ENCODE data around the gene ADH1A.

DNA sequence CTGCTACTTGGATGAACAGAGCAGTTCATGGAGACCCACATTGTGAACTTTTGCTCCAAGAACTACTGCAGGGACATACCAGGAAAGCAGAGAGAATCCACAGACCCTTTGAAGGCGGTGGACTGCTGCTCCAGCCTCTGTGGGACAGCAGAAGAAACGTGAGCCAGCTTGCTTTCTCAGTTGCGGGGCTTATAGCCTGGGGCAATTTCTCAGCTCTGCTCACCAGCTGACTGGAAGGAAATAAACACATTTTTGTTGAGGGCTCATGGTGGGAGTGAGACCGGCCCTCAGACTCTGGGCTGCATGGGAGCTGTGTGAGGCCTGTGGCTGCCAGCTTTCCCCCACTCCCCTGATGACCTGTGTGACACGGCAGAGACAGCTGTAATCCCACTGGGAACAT, 2.6 kb upstream of the ADH1A start:
- TF ChIP-seq, protein P1, sequence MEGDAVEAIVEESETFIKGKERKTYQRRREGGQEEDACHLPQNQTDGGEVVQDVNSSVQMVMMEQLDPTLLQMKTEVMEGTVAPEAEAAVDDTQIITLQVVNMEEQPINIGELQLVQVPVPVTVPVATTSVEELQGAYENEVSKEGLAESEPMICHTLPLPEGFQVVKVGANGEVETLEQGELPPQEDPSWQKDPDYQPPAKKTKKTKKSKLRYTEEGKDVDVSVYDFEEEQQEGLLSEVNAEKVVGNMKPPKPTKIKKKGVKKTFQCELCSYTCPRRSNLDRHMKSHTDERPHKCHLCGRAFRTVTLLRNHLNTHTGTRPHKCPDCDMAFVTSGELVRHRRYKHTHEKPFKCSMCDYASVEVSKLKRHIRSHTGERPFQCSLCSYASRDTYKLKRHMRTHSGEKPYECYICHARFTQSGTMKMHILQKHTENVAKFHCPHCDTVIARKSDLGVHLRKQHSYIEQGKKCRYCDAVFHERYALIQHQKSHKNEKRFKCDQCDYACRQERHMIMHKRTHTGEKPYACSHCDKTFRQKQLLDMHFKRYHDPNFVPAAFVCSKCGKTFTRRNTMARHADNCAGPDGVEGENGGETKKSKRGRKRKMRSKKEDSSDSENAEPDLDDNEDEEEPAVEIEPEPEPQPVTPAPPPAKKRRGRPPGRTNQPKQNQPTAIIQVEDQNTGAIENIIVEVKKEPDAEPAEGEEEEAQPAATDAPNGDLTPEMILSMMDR (IDR thresholded peaks at IDR 0.05 in 2 of 3, conservative IDR thresholded peaks at IDR 0.05 in 1 of 3; ENCODE audit: borderline replicate concordance in 1 of 3, insufficient read depth in 1 of 3, low read depth in 2 of 3, low read length in 2 of 3), result no peak
- no peak for TF ChIP-seq CEBPB (IDR thresholded peaks at IDR 0.05; ENCODE audit: low read depth)
- TF ChIP-seq, protein P2, sequence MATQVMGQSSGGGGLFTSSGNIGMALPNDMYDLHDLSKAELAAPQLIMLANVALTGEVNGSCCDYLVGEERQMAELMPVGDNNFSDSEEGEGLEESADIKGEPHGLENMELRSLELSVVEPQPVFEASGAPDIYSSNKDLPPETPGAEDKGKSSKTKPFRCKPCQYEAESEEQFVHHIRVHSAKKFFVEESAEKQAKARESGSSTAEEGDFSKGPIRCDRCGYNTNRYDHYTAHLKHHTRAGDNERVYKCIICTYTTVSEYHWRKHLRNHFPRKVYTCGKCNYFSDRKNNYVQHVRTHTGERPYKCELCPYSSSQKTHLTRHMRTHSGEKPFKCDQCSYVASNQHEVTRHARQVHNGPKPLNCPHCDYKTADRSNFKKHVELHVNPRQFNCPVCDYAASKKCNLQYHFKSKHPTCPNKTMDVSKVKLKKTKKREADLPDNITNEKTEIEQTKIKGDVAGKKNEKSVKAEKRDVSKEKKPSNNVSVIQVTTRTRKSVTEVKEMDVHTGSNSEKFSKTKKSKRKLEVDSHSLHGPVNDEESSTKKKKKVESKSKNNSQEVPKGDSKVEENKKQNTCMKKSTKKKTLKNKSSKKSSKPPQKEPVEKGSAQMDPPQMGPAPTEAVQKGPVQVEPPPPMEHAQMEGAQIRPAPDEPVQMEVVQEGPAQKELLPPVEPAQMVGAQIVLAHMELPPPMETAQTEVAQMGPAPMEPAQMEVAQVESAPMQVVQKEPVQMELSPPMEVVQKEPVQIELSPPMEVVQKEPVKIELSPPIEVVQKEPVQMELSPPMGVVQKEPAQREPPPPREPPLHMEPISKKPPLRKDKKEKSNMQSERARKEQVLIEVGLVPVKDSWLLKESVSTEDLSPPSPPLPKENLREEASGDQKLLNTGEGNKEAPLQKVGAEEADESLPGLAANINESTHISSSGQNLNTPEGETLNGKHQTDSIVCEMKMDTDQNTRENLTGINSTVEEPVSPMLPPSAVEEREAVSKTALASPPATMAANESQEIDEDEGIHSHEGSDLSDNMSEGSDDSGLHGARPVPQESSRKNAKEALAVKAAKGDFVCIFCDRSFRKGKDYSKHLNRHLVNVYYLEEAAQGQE (IDR thresholded peaks at IDR 0.05; ENCODE audit: low read depth), result no peak
- no peak for TF ChIP-seq POLR2AphosphoS5 (IDR thresholded peaks at IDR 0.05; ENCODE audit: low read depth, low read length)
- TF ChIP-seq POLR2A (IDR thresholded peaks at IDR 0.05; ENCODE audit: borderline replicate concordance, extremely low read depth, insufficient read depth, insufficient read length), result no peak
- TF ChIP-seq, protein P3, sequence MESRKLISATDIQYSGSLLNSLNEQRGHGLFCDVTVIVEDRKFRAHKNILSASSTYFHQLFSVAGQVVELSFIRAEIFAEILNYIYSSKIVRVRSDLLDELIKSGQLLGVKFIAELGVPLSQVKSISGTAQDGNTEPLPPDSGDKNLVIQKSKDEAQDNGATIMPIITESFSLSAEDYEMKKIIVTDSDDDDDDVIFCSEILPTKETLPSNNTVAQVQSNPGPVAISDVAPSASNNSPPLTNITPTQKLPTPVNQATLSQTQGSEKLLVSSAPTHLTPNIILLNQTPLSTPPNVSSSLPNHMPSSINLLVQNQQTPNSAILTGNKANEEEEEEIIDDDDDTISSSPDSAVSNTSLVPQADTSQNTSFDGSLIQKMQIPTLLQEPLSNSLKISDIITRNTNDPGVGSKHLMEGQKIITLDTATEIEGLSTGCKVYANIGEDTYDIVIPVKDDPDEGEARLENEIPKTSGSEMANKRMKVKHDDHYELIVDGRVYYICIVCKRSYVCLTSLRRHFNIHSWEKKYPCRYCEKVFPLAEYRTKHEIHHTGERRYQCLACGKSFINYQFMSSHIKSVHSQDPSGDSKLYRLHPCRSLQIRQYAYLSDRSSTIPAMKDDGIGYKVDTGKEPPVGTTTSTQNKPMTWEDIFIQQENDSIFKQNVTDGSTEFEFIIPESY (IDR thresholded peaks at IDR 0.05; ENCODE audit: extremely low read depth, insufficient replicate concordance, low read length), result no peak
- TF ChIP-seq JUND (IDR thresholded peaks at IDR 0.05), result no peak

All from HCT116 (cell line).